SK-N-SH (cell line): ENCODE data around the gene SIM2. TPM values are rescaled to one million over a fixed set of nuclear protein-coding genes. Genes with fewer than 3 reads are reported as not detected.

Source experiments
- CTCF ChIA-PET: fragments of 300-600, 350-600 bp; formaldehyde crosslinking; extraction: SDS; loops from one replicate; lab custom pipeline; 2021; lab: Yijun Ruan, JAX
- POLR2A ChIA-PET: fragments of 350-600 bp; sonication (Branson Sonifier 250); formaldehyde crosslinking; extraction: SDS; loops from one replicate; lab custom pipeline; 2020; ENCODE audit warnings: antibody characterized with exemption, inconsistent platforms; lab: Yijun Ruan, JAX
- DNase-seq: peaks from one replicate; pipeline ENCODE4 v3.0.0; 2012
- H2AFZ ChIP-seq: fragments of 200-600 bp; sonication (generic); 2 replicates; pipeline ENCODE4 v1.8.1; 2016; ENCODE audit warnings: antibody characterized with exemption, mild to moderate bottlenecking, low read depth
- H3F3A ChIP-seq: fragments of 200-600 bp; sonication (generic); replicated peaks from 2 replicates; pipeline ENCODE3; 2016; ENCODE audit warnings: antibody characterized with exemption, mild to moderate bottlenecking; ENCODE audit not compliant: insufficient read depth
- H3K27ac ChIP-seq, 2 experiments: fragments of 200-500 bp in 1 of 2; fragments of 200-600 bp in 1 of 2; sonication (Bioruptor generic) in 1 of 2; sonication (generic), shearing (Covaris generic) in 1 of 2; 2 replicates each; pipeline versions ENCODE4 v1.5.1 to v1.6.1; 2014 to 2016; ENCODE audit warnings: low read depth in 2 of 2, inconsistent platforms in 1 of 2, low read length in 1 of 2, mild to moderate bottlenecking in 1 of 2, mixed read lengths in 1 of 2
- H3K27me3 ChIP-seq: fragments of 200-600 bp; sonication (generic), shearing (Covaris generic); 2 replicates; pipeline ENCODE4 v1.6.1; 2016; ENCODE audit warnings: mixed run types; ENCODE audit not compliant: insufficient read depth
- H3K36me3 ChIP-seq, 2 experiments: fragments of 200-500 bp in 1 of 2; fragments of 200-600 bp in 1 of 2; sonication (Bioruptor generic) in 1 of 2; sonication (generic) in 1 of 2; replicated peaks in 1 of 2; 2 replicates each; pipeline versions ENCODE3 to v1.5.1; 2014 to 2016; ENCODE audit warnings: low read length in 1 of 2, mild to moderate bottlenecking in 1 of 2; ENCODE audit not compliant: insufficient read depth in 2 of 2, control insufficient read depth in 1 of 2
- H3K4me1 ChIP-seq, 2 experiments: fragments of 200-500 bp in 1 of 2; fragments of 200-600 bp in 1 of 2; sonication (Bioruptor generic) in 1 of 2; sonication (generic), shearing (Covaris generic) in 1 of 2; 2 replicates each; pipeline versions ENCODE4 v1.5.1 to v1.6.1; 2014 to 2016; ENCODE audit warnings: low read depth in 1 of 2, low read length in 1 of 2, mixed run types in 1 of 2; ENCODE audit not compliant: insufficient read depth in 2 of 2, control insufficient read depth in 1 of 2
- H3K4me2 ChIP-seq: fragments of 200-600 bp; sonication (generic), shearing (Covaris generic); 2 replicates; pipeline ENCODE4 v1.6.1; 2017; ENCODE audit warnings: mixed run types
- H3K4me3 ChIP-seq, 2 experiments: fragments of 200-500 bp in 1 of 2; fragments of 200-600 bp in 1 of 2; sonication (Bioruptor generic) in 1 of 2; sonication (generic), shearing (Covaris generic) in 1 of 2; 2 replicates each; pipeline versions ENCODE4 v1.5.1 to v1.8.1; 2014 to 2016; ENCODE audit warnings: low read depth in 2 of 2, inconsistent platforms in 1 of 2, low read length in 1 of 2, mild to moderate bottlenecking in 1 of 2, mixed read lengths in 1 of 2, moderate library complexity in 1 of 2
- H3K79me2 ChIP-seq: fragments of 200-600 bp; sonication (generic); 2 replicates; pipeline ENCODE4 v1.8.1; 2017; ENCODE audit warnings: mild to moderate bottlenecking; ENCODE audit not compliant: insufficient read depth
- H3K9ac ChIP-seq: fragments of 200-600 bp; sonication (generic); 2 replicates; pipeline ENCODE4 v1.6.1; 2017; ENCODE audit warnings: mixed run types
- H3K9me2 ChIP-seq: fragments of 200-600 bp; sonication (generic); 2 replicates; pipeline ENCODE4 v1.6.1; 2017; ENCODE audit warnings: mixed run types
- H3K9me3 ChIP-seq: fragments of 200-600 bp; sonication (generic); 2 replicates; pipeline ENCODE4 v1.6.1; 2017; ENCODE audit warnings: mixed run types, mild to moderate bottlenecking, moderate library complexity
- H4K20me1 ChIP-seq: fragments of 200-600 bp; sonication (generic); 2 replicates; pipeline ENCODE4 v1.6.1; 2017; ENCODE audit warnings: mild to moderate bottlenecking, mixed run types; ENCODE audit not compliant: insufficient read depth
- ELF1 ChIP-seq: IDR thresholded peaks from 2 replicates; pipeline ENCODE4 v1.4.0; 2012
- EP300 ChIP-seq, 2 experiments: IDR thresholded peaks; 2 replicates each; pipeline versions ENCODE4 v1.4.0 to v1.6.1; 2012; ENCODE audit warnings: borderline replicate concordance in 1 of 2, low read depth in 1 of 2, low read length in 1 of 2
- EZH2phosphoT487 ChIP-seq: fragments of 200-600 bp; sonication (generic); IDR thresholded peaks from 2 replicates; pipeline ENCODE4 v1.6.1; 2017; ENCODE audit warnings: low read depth, mixed run types, mild to moderate bottlenecking, antibody characterized with exemption, moderate library complexity, borderline replicate concordance
- FOXJ3 ChIP-seq: sonication (generic); formaldehyde crosslinking; IDR thresholded peaks from 2 replicates; pipeline ENCODE4 v1.5.1; 2020; ENCODE audit warnings: mild to moderate bottlenecking, missing genetic modification reagents
- FOXM1 ChIP-seq: IDR thresholded peaks from 2 replicates; pipeline ENCODE4 v1.4.0; 2012; ENCODE audit warnings: low read depth, mild to moderate bottlenecking
- GABPA ChIP-seq: IDR thresholded peaks from 2 replicates; pipeline ENCODE4 v1.4.0; 2012; ENCODE audit warnings: low read depth, mild to moderate bottlenecking
- GATA2 ChIP-seq: sonication (generic); formaldehyde crosslinking; IDR thresholded peaks from 2 replicates; pipeline ENCODE4 v1.5.0; 2020; ENCODE audit warnings: mild to moderate bottlenecking, missing genetic modification reagents
- MEF2A ChIP-seq: IDR thresholded peaks from 2 replicates; pipeline ENCODE4 v1.4.0; 2012; ENCODE audit warnings: low read depth, borderline replicate concordance
- MXI1 ChIP-seq: IDR thresholded peaks from 2 replicates; pipeline ENCODE4 v1.6.1; 2012; ENCODE audit warnings: mild to moderate bottlenecking, low read depth, low read length, improper control_type of control experiment
- NFIC ChIP-seq: IDR thresholded peaks from 2 replicates; pipeline ENCODE4 v1.4.0; 2012; ENCODE audit warnings: borderline replicate concordance
- NRF1 ChIP-seq: IDR thresholded peaks from 2 replicates; pipeline ENCODE4 v1.6.1; 2012; ENCODE audit warnings: low read depth, mild to moderate bottlenecking, low read length
- POLR2AphosphoS5 ChIP-seq: IDR thresholded peaks from 2 replicates; pipeline ENCODE4 v1.6.1; 2012; ENCODE audit warnings: low read depth, low read length
- RCOR1 ChIP-seq: fragments of 150-350 bp; IDR thresholded peaks from 2 replicates; pipeline ENCODE4 v1.6.1; 2017; ENCODE audit warnings: antibody characterized with exemption, low read length
- RXRA ChIP-seq: IDR thresholded peaks from 2 replicates; pipeline ENCODE4 v1.4.0; 2012; ENCODE audit warnings: low read depth, mild to moderate bottlenecking, borderline replicate concordance
- SIN3A ChIP-seq: IDR thresholded peaks from 2 replicates; pipeline ENCODE4 v1.6.1; 2012; ENCODE audit warnings: low read depth, mild to moderate bottlenecking, low read length, moderate library complexity, borderline replicate concordance
- SMC3 ChIP-seq: IDR thresholded peaks from 2 replicates; pipeline ENCODE4 v1.6.1; 2012; ENCODE audit warnings: low read depth, low read length, improper control_type of control experiment
- TEAD4 ChIP-seq: IDR thresholded peaks from 2 replicates; pipeline ENCODE4 v1.4.0; 2012; ENCODE audit warnings: mild to moderate bottlenecking, borderline replicate concordance; ENCODE audit not compliant: insufficient read depth
- WGBS: methylation state at CpG from one replicate; pipeline ENCODE4 v1.1.6; 2017; ENCODE audit warnings: low lambda C conversion rate; 5-methylcytosine and 5-hydroxymethylcytosine counted together
- polyA plus RNA-seq, 3 experiments: library from polyadenylated mRNA; depleted of rRNA; stranded (reverse); fragments of >200 nt; gene quantifications; 2 replicates each; pipeline ENCODE4 v1.2.3, GENCODE V29; 2012
- TF ChIP-seq, protein P1 (sequence below): fragments of 150-350 bp; IDR thresholded peaks from 2 replicates; pipeline ENCODE4 v1.6.1; 2017; ENCODE audit warnings: antibody characterized with exemption, low read length, low read depth, borderline replicate concordance
- TF ChIP-seq, protein P2 (sequence below): IDR thresholded peaks from 2 replicates; pipeline ENCODE4 v1.4.0; 2012; ENCODE audit warnings: low read depth
- TF ChIP-seq, protein P3 (sequence below): fragments of 200-600 bp; sonication (generic); IDR thresholded peaks from 2 replicates; pipeline ENCODE4 v1.6.1; 2017; ENCODE audit warnings: antibody characterized with exemption, mild to moderate bottlenecking, moderate library complexity
- TF ChIP-seq, protein P4 (sequence below): fragments of 150-350 bp; IDR thresholded peaks from 2 replicates; pipeline ENCODE4 v1.6.1; 2016; ENCODE audit warnings: mild to moderate bottlenecking, low read depth, low read length
- TF ChIP-seq, protein P5 (sequence below): IDR thresholded peaks from 2 replicates; pipeline ENCODE4; 2012

The SIM2 gene
- polyA plus RNA-seq, 1 of the 3 experiments (the other 2 are of a cell fraction), result not detected

DNA sequence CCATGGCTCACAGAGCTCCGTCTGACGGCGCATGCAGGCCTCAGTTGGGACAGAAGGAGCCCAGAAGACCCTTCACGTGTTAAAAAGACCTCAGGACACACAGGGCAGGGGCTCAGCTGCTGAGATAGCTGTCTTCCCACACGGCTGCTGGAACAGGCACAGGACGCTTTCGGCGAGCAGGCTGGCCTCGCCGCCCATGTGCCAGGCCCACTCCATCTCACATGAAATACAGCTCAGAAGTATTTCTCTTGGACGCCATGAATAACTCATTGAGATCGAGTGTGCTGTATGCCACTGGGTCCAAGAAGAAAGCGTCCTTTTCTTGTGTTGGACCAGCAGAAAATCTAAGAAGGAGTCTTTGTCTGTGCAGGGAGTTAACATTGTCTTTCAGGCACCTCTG, 69.6 kb downstream of the SIM2 start:
- CTCF ChIA-PET, result interaction anchor here (1.6 kb wide), 1 partner anchor 20 kb away, joined by 10 read pairs; no protein-coding TSS in a partner anchor
- H3K9me3 ChIP-seq, result no peaks in the 10 kb centered on the region
- H2AFZ ChIP-seq, result no peak overlapping the region
- WGBS, result 95% methylated on average over 13 of the region's 13 CpGs
- POLR2A ChIA-PET, result no interaction called here
- no peaks in the 10 kb centered on the region for H3K27me3 ChIP-seq
- TF ChIP-seq, protein P1, sequence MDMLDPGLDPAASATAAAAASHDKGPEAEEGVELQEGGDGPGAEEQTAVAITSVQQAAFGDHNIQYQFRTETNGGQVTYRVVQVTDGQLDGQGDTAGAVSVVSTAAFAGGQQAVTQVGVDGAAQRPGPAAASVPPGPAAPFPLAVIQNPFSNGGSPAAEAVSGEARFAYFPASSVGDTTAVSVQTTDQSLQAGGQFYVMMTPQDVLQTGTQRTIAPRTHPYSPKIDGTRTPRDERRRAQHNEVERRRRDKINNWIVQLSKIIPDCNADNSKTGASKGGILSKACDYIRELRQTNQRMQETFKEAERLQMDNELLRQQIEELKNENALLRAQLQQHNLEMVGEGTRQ, result no peak
- TF ChIP-seq, protein P2, sequence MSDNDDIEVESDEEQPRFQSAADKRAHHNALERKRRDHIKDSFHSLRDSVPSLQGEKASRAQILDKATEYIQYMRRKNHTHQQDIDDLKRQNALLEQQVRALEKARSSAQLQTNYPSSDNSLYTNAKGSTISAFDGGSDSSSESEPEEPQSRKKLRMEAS, result no peak
- peaks cover 0 to 5% of the 10 kb centered on the region in 2 experiments; a peak in 1 of 4 replicates for H3K4me1 ChIP-seq
- no peaks in the 10 kb centered on the region for H3K36me3 ChIP-seq
- H3K27ac ChIP-seq, result no peak overlapping the region
- no peaks in the 10 kb centered on the region for H3K9me2 ChIP-seq
- no peak overlapping the region for H3K4me3 ChIP-seq
- no peaks in the 10 kb centered on the region for H3F3A ChIP-seq
- H3K4me2 ChIP-seq, result no peak overlapping the region
- H3K79me2 ChIP-seq, result no peaks in the 10 kb centered on the region
- H4K20me1 ChIP-seq, result no peaks in the 10 kb centered on the region
- no peak overlapping the region for H3K9ac ChIP-seq
- DNase-seq, result no peak

DNA sequence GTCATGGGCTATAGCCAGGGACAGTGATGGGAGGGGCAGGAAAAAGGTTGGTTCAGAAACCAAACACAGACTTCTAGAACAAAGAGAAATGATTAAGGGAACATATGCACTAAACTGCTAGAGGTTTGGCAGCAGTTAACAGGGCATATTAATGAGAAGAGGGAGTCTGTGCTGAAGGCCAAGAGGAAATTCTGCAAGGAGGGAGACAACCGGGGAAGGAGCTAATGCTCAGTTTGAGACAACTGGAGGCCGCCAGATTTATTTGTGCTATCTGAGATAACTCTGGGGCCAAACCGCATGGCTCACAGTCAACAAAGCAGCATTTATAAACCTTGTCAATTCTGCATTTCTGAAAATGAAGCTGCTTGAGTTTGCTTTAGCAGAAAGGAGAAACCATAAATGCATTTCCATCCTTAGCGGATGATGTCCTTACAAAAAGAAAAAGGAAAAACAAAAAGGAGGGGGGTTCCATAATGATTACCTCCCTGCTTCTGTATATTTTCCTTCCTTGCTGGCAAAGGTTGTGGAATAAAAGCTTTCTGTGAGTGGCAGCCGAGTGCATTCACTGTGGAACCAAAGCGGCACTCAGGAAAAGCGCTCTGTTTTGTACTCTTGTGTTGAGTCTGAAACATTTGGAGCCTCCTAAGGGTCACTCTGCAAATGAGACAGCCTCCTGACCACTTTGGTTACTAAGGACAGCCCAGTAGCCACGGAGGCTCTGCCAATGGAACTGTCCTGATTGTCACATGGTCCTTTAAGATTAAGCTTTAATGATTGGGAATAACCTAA, 70.3 kb downstream of the SIM2 start:
- Histone ChIP-seq H3K9me2 (no peaks in the 10 kb centered on the region), H3K79me2 (no peaks in the 10 kb centered on the region), H3F3A (no peaks in the 10 kb centered on the region), H3K27me3 (no peaks in the 10 kb centered on the region), H3K9me3 (no peaks in the 10 kb centered on the region), H3K9ac (no peak overlapping the region), H3K27ac (no peak overlapping the region), H4K20me1 (no peaks in the 10 kb centered on the region), H2AFZ (no peak overlapping the region), H3K4me1 (peaks cover 0 to 5% of the 10 kb centered on the region in 2 experiments; a peak in 1 of 4 replicates), H3K4me3 (no peak overlapping the region), H3K4me2 (no peak overlapping the region), H3K36me3 (no peaks in the 10 kb centered on the region)
- CTCF ChIA-PET, result interaction anchor here (1.6 kb wide), 1 partner anchor 21 kb away, joined by 10 read pairs; no protein-coding TSS in a partner anchor
- 90% methylated on average over 8 of the region's 8 CpGs for WGBS
- TF ChIP-seq, protein P3, sequence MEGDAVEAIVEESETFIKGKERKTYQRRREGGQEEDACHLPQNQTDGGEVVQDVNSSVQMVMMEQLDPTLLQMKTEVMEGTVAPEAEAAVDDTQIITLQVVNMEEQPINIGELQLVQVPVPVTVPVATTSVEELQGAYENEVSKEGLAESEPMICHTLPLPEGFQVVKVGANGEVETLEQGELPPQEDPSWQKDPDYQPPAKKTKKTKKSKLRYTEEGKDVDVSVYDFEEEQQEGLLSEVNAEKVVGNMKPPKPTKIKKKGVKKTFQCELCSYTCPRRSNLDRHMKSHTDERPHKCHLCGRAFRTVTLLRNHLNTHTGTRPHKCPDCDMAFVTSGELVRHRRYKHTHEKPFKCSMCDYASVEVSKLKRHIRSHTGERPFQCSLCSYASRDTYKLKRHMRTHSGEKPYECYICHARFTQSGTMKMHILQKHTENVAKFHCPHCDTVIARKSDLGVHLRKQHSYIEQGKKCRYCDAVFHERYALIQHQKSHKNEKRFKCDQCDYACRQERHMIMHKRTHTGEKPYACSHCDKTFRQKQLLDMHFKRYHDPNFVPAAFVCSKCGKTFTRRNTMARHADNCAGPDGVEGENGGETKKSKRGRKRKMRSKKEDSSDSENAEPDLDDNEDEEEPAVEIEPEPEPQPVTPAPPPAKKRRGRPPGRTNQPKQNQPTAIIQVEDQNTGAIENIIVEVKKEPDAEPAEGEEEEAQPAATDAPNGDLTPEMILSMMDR, result no peak
- TF ChIP-seq FOXJ3 (CRISPR knock-in tag) (no peak), RCOR1 (no peak), GATA2 (CRISPR knock-in tag) (no peak), EZH2phosphoT487 (no peak), SMC3 (no peak), POLR2AphosphoS5 (no peak), NFIC (no peak), MXI1 (no peak), RXRA (no peak), SIN3A (no peak), TEAD4 (no peak), EP300 (IDR thresholded peaks at IDR 0.05; ENCODE audit: borderline replicate concordance in 1 of 2, low read depth in 1 of 2, low read length in 1 of 2) (no peak), FOXM1 (no peak), NRF1 (no peak), MEF2A (no peak), GABPA (no peak), ELF1 (no peak)
- TF ChIP-seq, protein P4, sequence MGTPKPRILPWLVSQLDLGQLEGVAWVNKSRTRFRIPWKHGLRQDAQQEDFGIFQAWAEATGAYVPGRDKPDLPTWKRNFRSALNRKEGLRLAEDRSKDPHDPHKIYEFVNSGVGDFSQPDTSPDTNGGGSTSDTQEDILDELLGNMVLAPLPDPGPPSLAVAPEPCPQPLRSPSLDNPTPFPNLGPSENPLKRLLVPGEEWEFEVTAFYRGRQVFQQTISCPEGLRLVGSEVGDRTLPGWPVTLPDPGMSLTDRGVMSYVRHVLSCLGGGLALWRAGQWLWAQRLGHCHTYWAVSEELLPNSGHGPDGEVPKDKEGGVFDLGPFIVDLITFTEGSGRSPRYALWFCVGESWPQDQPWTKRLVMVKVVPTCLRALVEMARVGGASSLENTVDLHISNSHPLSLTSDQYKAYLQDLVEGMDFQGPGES, result no peak
- TF ChIP-seq, protein P5, sequence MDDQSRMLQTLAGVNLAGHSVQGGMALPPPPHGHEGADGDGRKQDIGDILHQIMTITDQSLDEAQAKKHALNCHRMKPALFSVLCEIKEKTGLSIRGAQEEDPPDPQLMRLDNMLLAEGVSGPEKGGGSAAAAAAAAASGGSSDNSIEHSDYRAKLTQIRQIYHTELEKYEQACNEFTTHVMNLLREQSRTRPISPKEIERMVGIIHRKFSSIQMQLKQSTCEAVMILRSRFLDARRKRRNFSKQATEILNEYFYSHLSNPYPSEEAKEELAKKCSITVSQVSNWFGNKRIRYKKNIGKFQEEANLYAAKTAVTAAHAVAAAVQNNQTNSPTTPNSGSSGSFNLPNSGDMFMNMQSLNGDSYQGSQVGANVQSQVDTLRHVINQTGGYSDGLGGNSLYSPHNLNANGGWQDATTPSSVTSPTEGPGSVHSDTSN, result no peak
- POLR2A ChIA-PET, result no interaction called here
- no peak for DNase-seq
